Pancreas (tissue), 10 donors: ENCODE data around the gene ENDOU. TPM values are rescaled to one million over a fixed set of nuclear protein-coding genes. Genes with fewer than 3 reads are reported as not detected.
A peak's percentile ranks its signal among the peaks of the same experiment; 100 is the strongest.

ENCODE experiments used
- ATAC-seq, 4 donors: fragments of 200-7000 bp; cut with Tn5 transposase; one replicate each; pipeline versions ENCODE4 v1.8.0 to v1.9.1; 2020; ENCODE audit warnings: mild to moderate bottlenecking in 4 of 4, moderate library complexity in 4 of 4
- DNase-seq, 6 donors: peaks; one replicate each; pipeline ENCODE4 v3.0.0-alpha.2; 2020
- FAIRE-seq: peaks from 2 replicates; lab custom pipeline; 2012; peaks lifted over from hg19 to GRCh38; lab: Jason Lieb, UNC
- H3K27ac ChIP-seq, 4 donors: fragments of 200-600 bp; sonication (generic); 1 replicate in 3 of 4; 2 replicates in 1 of 4; pipeline versions ENCODE4 v1.5.0 to v1.8.0; 2020
- H3K27me3 ChIP-seq, 4 donors: fragments of 200-600 bp; one replicate each; pipeline ENCODE4 v1.8.0; 2021
- H3K36me3 ChIP-seq, 3 donors: fragments of 200-600 bp; sonication (generic) in 1 of 3; one replicate each; pipeline versions ENCODE4 v1.5.0 to v1.8.0; 2020 to 2021
- H3K4me1 ChIP-seq, 3 donors: fragments of 200-600 bp; one replicate each; pipeline ENCODE4 v1.8.0; 2021
- H3K4me3 ChIP-seq, 4 donors: fragments of 200-600 bp; sonication (generic) in 2 of 4; one replicate each; pipeline versions ENCODE4 v1.5.0 to v1.8.0; 2020 to 2021
- H3K9me3 ChIP-seq, 4 donors: fragments of 200-600 bp; one replicate each; pipeline ENCODE4 v1.8.0; 2021
- WGBS, 2 donors: extraction: QIAGEN DNeasy Blood & Tissue Kit; methylation state at CpG; one replicate each; pipeline ENCODE4 v1.1.7; 2013; 5-methylcytosine and 5-hydroxymethylcytosine counted together
- intact Hi-C, 3 donors: fragments of 100-400 bp; cut with DNase I; formaldehyde crosslinking; loops; one replicate each; pipeline versions ENCODE4 v1.11.1 to v1.14.2; 2022
- polyA plus RNA-seq, 2 donors: library from polyadenylated mRNA; stranded (reverse); fragments of 200-250 nt; gene quantifications; one replicate each; pipeline ENCODE4 v1.2.3, GENCODE V29; 2013
- total RNA-seq, 6 donors: library from RNA; stranded (reverse); fragmentation: NEBNext Ultra II Directional in 4 of 6; extraction: Animal tissue kit (Norgen Biotek cat#: 25700) in 4 of 6; gene quantifications; one replicate each; pipeline versions ENCODE4 v1.2.1 to v1.2.4, GENCODE V29; 2021 to 2023
- TF ChIP-seq, protein P1 (sequence below), 4 donors: fragments of 200-600 bp; sonication (generic) in 3 of 4; IDR thresholded peaks; one replicate each; pipeline versions ENCODE4 v1.5.0 to v1.8.0; 2021; ENCODE audit warnings: antibody characterized with exemption in 4 of 4
- donor health status: healthy with polysubstance abuse.
- donor health status: DM: no; HTN: no; CAD: no; lungs with moderate emphysema.
- donor health status: DM: no; HTN: no; CAD: no.
- donor health status: control.
- donor health status: control.
- donor health status: Bipolar disorder and iron deficiency.
- donor health status: DM: yes; HTN: yes; CAD: no.
- donor health status: DM: no; HTN: no; CAD: no.
- donor health status: DM: no; HTN: no; CAD: no.
- donor health status: DM: yes; HTN: yes; CAD: no.

The ENDOU gene
- total and polyA plus RNA-seq, 8 donors, result 0.11 to 0.23 (median 0.20) TPM; not detected in 5

DNA sequence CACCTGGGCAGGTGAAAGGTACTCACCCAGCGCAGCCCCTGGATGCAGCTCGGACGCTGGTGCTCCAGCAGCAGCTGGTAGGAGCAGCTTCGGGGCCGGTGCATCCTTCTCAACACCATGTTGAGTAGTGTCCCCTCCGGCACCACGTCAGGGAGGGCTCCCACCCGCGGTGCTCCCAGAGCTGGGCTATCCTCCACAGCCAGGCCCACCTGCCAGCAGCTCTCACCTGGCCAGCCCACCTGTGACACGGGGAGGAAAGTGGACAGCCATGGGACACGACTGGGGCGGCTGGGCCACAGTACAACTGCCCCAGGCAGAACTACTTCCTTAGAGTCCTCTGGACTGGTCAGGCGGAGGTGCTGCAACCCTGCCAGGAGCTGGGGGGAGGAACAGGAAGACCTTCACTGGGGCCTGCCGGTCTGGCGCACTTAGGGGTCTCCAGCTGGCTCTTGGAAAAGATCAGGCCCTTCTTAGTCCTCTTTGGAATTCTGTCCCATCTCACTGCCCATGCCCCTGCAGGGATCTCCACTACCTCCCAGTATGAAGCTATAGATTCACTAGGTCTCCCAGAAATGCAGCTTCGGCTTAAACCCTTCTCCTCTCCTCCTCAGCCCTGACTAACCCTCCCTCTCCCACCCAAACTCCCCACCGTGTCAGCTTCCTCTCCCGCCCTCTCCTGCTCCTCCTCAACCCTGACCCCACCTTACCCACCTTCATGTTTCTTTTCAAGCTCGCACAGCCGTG, 32.7 kb upstream of the ENDOU start:
- Histone ChIP-seq H3K4me3 (peak overlapping the region in 3 of 4 donors; percentile 39 to 70 (median 56)), H3K27ac (peak overlapping the region in 1 of 4 donors; percentile 82), H3K27me3 (no peaks in the 10 kb centered on the region), H3K4me1 (peaks cover 3 to 34% (median 19%) of the 10 kb centered on the region in 3 donors), H3K36me3 (no peaks in the 10 kb centered on the region), H3K9me3 (no peaks in the 10 kb centered on the region)
- 70 to 72% methylated on average over 20 of the region's 20 CpGs for WGBS, 2 donors
- FAIRE-seq (no peak), ATAC-seq (no peak), DNase-seq (peak in 1 of 6 donors; percentile 83)
- intact Hi-C loops, result no loop called here
- TF ChIP-seq, protein P1, sequence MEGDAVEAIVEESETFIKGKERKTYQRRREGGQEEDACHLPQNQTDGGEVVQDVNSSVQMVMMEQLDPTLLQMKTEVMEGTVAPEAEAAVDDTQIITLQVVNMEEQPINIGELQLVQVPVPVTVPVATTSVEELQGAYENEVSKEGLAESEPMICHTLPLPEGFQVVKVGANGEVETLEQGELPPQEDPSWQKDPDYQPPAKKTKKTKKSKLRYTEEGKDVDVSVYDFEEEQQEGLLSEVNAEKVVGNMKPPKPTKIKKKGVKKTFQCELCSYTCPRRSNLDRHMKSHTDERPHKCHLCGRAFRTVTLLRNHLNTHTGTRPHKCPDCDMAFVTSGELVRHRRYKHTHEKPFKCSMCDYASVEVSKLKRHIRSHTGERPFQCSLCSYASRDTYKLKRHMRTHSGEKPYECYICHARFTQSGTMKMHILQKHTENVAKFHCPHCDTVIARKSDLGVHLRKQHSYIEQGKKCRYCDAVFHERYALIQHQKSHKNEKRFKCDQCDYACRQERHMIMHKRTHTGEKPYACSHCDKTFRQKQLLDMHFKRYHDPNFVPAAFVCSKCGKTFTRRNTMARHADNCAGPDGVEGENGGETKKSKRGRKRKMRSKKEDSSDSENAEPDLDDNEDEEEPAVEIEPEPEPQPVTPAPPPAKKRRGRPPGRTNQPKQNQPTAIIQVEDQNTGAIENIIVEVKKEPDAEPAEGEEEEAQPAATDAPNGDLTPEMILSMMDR (IDR thresholded peaks at IDR 0.05), result no peak

DNA sequence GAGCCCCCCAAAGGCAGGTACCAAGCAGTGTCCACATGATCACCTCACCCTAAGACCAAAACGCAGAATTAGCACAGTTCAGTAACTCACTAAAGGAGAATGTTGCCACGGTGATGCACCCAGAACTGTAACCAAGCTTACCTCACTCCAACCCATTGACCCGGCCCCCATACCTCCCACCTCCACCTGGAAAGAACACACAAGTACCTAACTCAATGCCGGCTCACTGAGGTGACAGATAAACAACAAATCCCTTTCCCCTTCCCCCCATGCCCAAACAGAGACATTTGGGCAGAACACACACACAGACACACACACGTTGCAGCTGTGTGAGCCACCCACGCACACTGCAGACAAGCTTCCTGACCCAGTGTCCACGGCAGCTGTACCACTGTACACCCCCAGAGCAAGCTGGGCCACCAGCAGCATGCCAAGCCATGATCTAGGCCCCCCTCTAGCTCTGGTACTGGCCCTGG, 32.1 kb upstream of the ENDOU start:
- ATAC-seq, result no peak
- DNase-seq, result no peak
- Histone ChIP-seq H3K27me3 (no peaks in the 10 kb centered on the region), H3K9me3 (no peaks in the 10 kb centered on the region), H3K36me3 (no peaks in the 10 kb centered on the region), H3K27ac (no peak overlapping the region), H3K4me3 (peak overlapping the region in 2 of 4 donors; percentile 3 to 70), H3K4me1 (peaks cover 3 to 34% (median 19%) of the 10 kb centered on the region in 3 donors)
- TF ChIP-seq, protein P1 (IDR thresholded peaks at IDR 0.05), result no peak
- intact Hi-C loops, result no loop called here
- WGBS, 2 donors, result 78 to 82% methylated on average over 7 of the region's 7 CpGs
- FAIRE-seq, result no peak

DNA sequence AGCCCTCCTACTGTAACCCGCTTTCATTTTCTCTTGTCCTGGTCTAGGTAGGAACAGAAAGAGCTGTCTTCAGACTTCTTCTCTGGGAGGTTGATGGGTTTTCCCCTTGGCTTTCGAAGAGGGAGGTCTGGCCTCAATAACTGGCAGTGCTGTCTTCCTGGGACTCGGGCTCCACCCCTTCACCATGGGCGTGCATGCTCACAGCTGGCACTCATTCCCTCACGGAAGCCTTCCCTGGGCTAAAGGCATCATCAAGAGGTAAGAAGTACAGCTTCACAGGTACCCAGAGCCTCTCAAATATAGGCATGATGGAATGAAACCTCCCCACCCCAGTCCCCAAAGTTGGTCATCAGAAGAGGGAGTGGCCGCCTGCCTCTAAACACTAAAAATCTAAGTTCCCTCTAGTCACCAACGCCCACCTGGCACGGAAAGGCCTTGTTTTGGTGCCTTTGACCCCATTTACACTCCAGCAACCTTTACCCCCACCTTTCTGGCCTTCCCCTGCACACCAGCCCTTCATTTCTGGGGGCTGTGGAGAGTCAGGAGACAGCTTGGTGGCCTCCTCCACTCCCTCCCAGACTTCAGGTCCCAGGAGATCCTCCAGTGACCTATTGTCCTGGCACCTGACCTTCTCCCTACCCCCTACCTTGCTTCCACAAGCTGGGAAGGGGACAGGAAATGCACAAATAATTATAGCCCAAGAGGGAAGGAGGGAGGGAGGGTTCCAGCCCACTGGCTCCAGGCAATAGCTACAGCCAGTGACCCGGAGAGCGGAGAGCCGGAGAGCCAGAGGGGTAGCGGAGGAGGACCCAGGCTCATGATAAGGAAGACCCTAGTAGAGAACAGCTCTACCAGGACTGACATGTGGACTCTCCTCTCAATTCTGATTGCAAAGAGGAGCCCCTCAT, 30.6 kb upstream of the ENDOU start:
- Histone ChIP-seq H3K4me3 (no peak overlapping the region), H3K27ac (peak overlapping the region in 2 of 4 donors; percentile 55 to 67), H3K4me1 (peaks cover 3 to 34% (median 19%) of the 10 kb centered on the region in 3 donors), H3K27me3 (no peaks in the 10 kb centered on the region), H3K9me3 (no peaks in the 10 kb centered on the region), H3K36me3 (no peaks in the 10 kb centered on the region)
- TF ChIP-seq, protein P1 (IDR thresholded peaks at IDR 0.05), result no peak
- DNase-seq (peak in 1 of 6 donors; percentile 34), ATAC-seq (peak in 1 of 4 donors; percentile 5), FAIRE-seq (no peak)
- intact Hi-C loops, result no loop called here
- 73 to 75% methylated on average over 12 of the region's 12 CpGs for WGBS, 2 donors

DNA sequence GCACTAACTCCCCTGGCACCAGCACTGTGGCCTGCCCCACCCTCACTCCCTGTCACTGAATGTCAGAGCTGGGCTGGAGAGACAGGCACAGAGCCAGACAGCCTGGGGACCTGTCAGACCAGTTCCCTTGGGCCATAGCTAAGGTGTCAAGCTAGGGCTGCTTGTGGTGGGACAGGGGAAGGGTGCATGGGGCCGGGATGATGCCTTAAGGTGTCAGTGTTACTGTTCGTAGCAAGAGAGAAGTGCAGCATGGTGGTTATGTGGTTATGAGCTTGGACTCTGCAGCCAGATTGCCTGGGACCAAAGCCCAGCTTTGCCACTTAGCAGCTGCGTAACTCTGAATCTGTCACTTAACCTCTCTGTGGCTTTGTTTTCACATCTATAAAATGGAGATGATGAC, 29.6 kb upstream of the ENDOU start:
- Histone ChIP-seq H3K4me1 (peaks cover 3 to 34% (median 19%) of the 10 kb centered on the region in 3 donors), H3K27ac (peak overlapping the region; percentile 35 to 67 (median 60)), H3K27me3 (no peaks in the 10 kb centered on the region), H3K4me3 (no peak overlapping the region), H3K36me3 (no peaks in the 10 kb centered on the region), H3K9me3 (no peaks in the 10 kb centered on the region)
- intact Hi-C loops, result no loop called here
- TF ChIP-seq, protein P1 (IDR thresholded peaks at IDR 0.05), result no peak
- DNase-seq, result peak; percentile 75 to 91 (median 82)
- no peak for FAIRE-seq
- ATAC-seq, result peak; percentile 58 to 74 (median 66)
- WGBS, 2 donors, result 14 to 17% methylated on average over 3 of the region's 3 CpGs
